H9 (cell line): ENCODE results near the gene PIP4K2A. TPM values are rescaled to one million over a fixed set of nuclear protein-coding genes. Genes with fewer than 3 reads are reported as not detected.

Experiments
- DNase-seq: peaks from one replicate; pipeline ENCODE4 v3.0.0-alpha.2; 2017
- H2AFZ ChIP-seq: one replicate; pipeline ENCODE4 v1.6.1; 2013; ENCODE audit warnings: mild to moderate bottlenecking, low read length, control low read depth, moderate library complexity
- H2AK5ac ChIP-seq: 2 replicates; pipeline ENCODE4 v1.6.1; 2013; ENCODE audit warnings: low read length, control low read depth, mixed read lengths; ENCODE audit not compliant: insufficient read length
- H2BK120ac ChIP-seq: one replicate; pipeline ENCODE4 v1.6.1; 2013; ENCODE audit warnings: low read depth, mild to moderate bottlenecking, low read length, control low read depth, inconsistent platforms; ENCODE audit not compliant: poor library complexity, severe bottlenecking
- H2BK12ac ChIP-seq: 2 replicates; pipeline ENCODE4 v1.6.1; 2013; ENCODE audit warnings: low read length, control low read depth, mixed read lengths, low read depth; ENCODE audit not compliant: insufficient read length
- H2BK15ac ChIP-seq: 2 replicates; pipeline ENCODE4 v1.6.1; 2013; ENCODE audit warnings: low read depth, low read length, control low read depth
- H2BK20ac ChIP-seq: one replicate; pipeline ENCODE4 v1.6.1; 2013; ENCODE audit warnings: low read depth, mild to moderate bottlenecking, low read length, control low read depth, inconsistent platforms; ENCODE audit not compliant: poor library complexity, severe bottlenecking
- H2BK5ac ChIP-seq: 2 replicates; pipeline ENCODE4 v1.6.1; 2013; ENCODE audit warnings: low read length, control low read depth, mixed read lengths; ENCODE audit not compliant: insufficient read length
- H3K14ac ChIP-seq: 2 replicates; pipeline ENCODE4 v1.6.1; 2013; ENCODE audit warnings: low read length, control low read depth; ENCODE audit not compliant: insufficient read depth
- H3K18ac ChIP-seq: 2 replicates; pipeline ENCODE4 v1.6.1; 2013; ENCODE audit warnings: low read depth, mild to moderate bottlenecking, mixed read lengths, low read length, control low read depth; ENCODE audit not compliant: insufficient read length
- H3K23ac ChIP-seq: 2 replicates; pipeline ENCODE4 v1.6.1; 2013; ENCODE audit warnings: low read length, control low read depth, mixed read lengths, low read depth; ENCODE audit not compliant: insufficient read length
- H3K23me2 ChIP-seq: 2 replicates; pipeline ENCODE4 v1.6.1; 2013; ENCODE audit warnings: low read depth, mild to moderate bottlenecking, mixed read lengths, low read length, control low read depth; ENCODE audit not compliant: insufficient read length, poor library complexity, severe bottlenecking
- H3K27ac ChIP-seq: 2 replicates; pipeline ENCODE4 v1.5.1; 2013; ENCODE audit warnings: low read length, control low read depth, mixed read lengths, low read depth; ENCODE audit not compliant: insufficient read length
- H3K27me3 ChIP-seq: 2 replicates; pipeline ENCODE4 v1.6.1; 2013; ENCODE audit warnings: low read length, control low read depth, inconsistent platforms; ENCODE audit not compliant: insufficient read depth
- H3K4ac ChIP-seq: 2 replicates; pipeline ENCODE4 v1.6.1; 2013; ENCODE audit warnings: low read depth, mild to moderate bottlenecking, control low read depth, inconsistent platforms, low read length, moderate library complexity
- H3K4me1 ChIP-seq: 2 replicates; pipeline ENCODE4 v1.6.1; 2013; ENCODE audit warnings: low read length, control low read depth, inconsistent platforms; ENCODE audit not compliant: insufficient read depth
- H3K4me2 ChIP-seq: 2 replicates; pipeline ENCODE4 v1.6.1; 2013; ENCODE audit warnings: low read length, control low read depth, mixed read lengths; ENCODE audit not compliant: insufficient read length, insufficient read depth
- H3K56ac ChIP-seq: 2 replicates; pipeline ENCODE4 v1.6.1; 2013; ENCODE audit warnings: low read depth, mild to moderate bottlenecking, mixed read lengths, low read length, control low read depth; ENCODE audit not compliant: insufficient read length
- H3K79me1 ChIP-seq: 2 replicates; pipeline ENCODE4 v1.6.1; 2013; ENCODE audit warnings: low read depth, mild to moderate bottlenecking, moderate library complexity, low read length, control low read depth, inconsistent platforms; ENCODE audit not compliant: insufficient read depth, poor library complexity, severe bottlenecking
- H3K79me2 ChIP-seq: 2 replicates; pipeline ENCODE4 v1.6.1; 2013; ENCODE audit warnings: low read length, control low read depth, inconsistent platforms; ENCODE audit not compliant: insufficient read depth
- H3K9ac ChIP-seq: 2 replicates; pipeline ENCODE4 v1.6.1; 2013; ENCODE audit warnings: low read length, control low read depth, mixed read lengths; ENCODE audit not compliant: insufficient read length; ENCODE audit errors: extremely low read depth
- H3K9me3 ChIP-seq: one replicate; pipeline ENCODE4 v1.6.1; 2013; ENCODE audit warnings: low read depth, low read length, inconsistent platforms; ENCODE audit not compliant: control insufficient read depth
- H3T11ph ChIP-seq: one replicate; pipeline ENCODE4 v1.6.1; 2013; ENCODE audit warnings: mild to moderate bottlenecking, low read length, control low read depth, inconsistent platforms
- H4K20me1 ChIP-seq: one replicate; pipeline ENCODE4 v1.6.1; 2013; ENCODE audit not compliant: control insufficient read depth, insufficient read length, insufficient read depth
- H4K5ac ChIP-seq: 2 replicates; pipeline ENCODE4 v1.6.1; 2013; ENCODE audit warnings: low read depth, mild to moderate bottlenecking, mixed read lengths, low read length, control low read depth; ENCODE audit not compliant: insufficient read length
- H4K8ac ChIP-seq: replicated peaks from 2 replicates; pipeline ENCODE4 v1.6.1; 2013; ENCODE audit warnings: low read length, control low read depth, mixed read lengths, low read depth; ENCODE audit not compliant: insufficient read length
- H4K91ac ChIP-seq: 2 replicates; pipeline ENCODE4 v1.6.1; 2013; ENCODE audit warnings: low read depth, mild to moderate bottlenecking, moderate library complexity, mixed read lengths, low read length, control low read depth; ENCODE audit not compliant: insufficient read length
- H3K27ac Mint-ChIP-seq, 3 experiments: 2 replicates in 2 of 3; 3 replicates in 1 of 3; pipeline ENCODE4 v1.8.0; 2020 to 2021; ENCODE audit warnings: mixed read lengths in 3 of 3, mild to moderate bottlenecking in 1 of 3, moderate library complexity in 1 of 3
- H3K27me3 Mint-ChIP-seq: 2 replicates; pipeline ENCODE4 v1.8.0; 2021; ENCODE audit warnings: low read depth, mild to moderate bottlenecking, moderate library complexity, mixed read lengths
- H3K36me3 Mint-ChIP-seq, 3 experiments: 2 replicates in 2 of 3; 3 replicates in 1 of 3; pipeline ENCODE4 v1.8.0; 2020 to 2021; ENCODE audit warnings: low read depth in 3 of 3, mixed read lengths in 3 of 3; ENCODE audit not compliant: insufficient read depth in 1 of 3
- H3K4me1 Mint-ChIP-seq, 2 experiments: 2 replicates each; pipeline ENCODE4 v1.8.0; 2020; ENCODE audit warnings: mixed read lengths in 2 of 2
- H3K4me3 Mint-ChIP-seq, 2 experiments: 2 replicates in 1 of 2; 3 replicates in 1 of 2; pipeline ENCODE4 v1.8.0; 2020 to 2021; ENCODE audit warnings: mild to moderate bottlenecking in 2 of 2, mixed read lengths in 2 of 2, moderate library complexity in 1 of 2
- H3K9me3 Mint-ChIP-seq, 2 experiments: 2 replicates in 1 of 2; 3 replicates in 1 of 2; pipeline ENCODE4 v1.8.0; 2020; ENCODE audit warnings: mild to moderate bottlenecking in 2 of 2, mixed read lengths in 2 of 2, moderate library complexity in 1 of 2
- CTCF ChIP-seq: fragments of 200-600 bp; sonication (generic); conservative IDR thresholded peaks from 3 replicates; pipeline ENCODE4 v1.8.0; 2021; ENCODE audit warnings: antibody characterized with exemption, mild to moderate bottlenecking
- WGBS: extraction: QIAGEN DNeasy Blood & Tissue Kit; methylation state at CpG from one replicate; pipeline ENCODE4 v1.1.7; 2013; ENCODE audit warnings: missing lambda C conversion rate, low lambda C conversion rate, mixed read lengths; ENCODE audit not compliant: insufficient read length; ENCODE audit errors: extremely low coverage; 5-methylcytosine and 5-hydroxymethylcytosine counted together
- total RNA-seq: library from RNA; stranded (reverse); gene quantifications from 2 replicates; pipeline ENCODE4 v1.2.1, GENCODE V29; 2021

The PIP4K2A gene
- total RNA-seq, 1 experiment from 2014 or later = 33.6 TPM

GRCh38 chr10:22518167-22518724 lies 196.1 kb downstream of the PIP4K2A start:
- no peak overlapping the region for H3K4me3 Mint-ChIP-seq
- no peak for DNase-seq
- no peaks in the 10 kb centered on the region for H4K20me1 ChIP-seq
- H2BK5ac ChIP-seq = no peak overlapping the region
- H4K8ac ChIP-seq = no peak overlapping the region
- no peaks in the 10 kb centered on the region; the same call in 1 of the 2 replicates for H3K4me1 ChIP-seq
- WGBS = no CpG with 5 or more reads among the region's 3 CpGs
- no peak overlapping the region for H2BK20ac ChIP-seq
- no peak overlapping the region for H3K27ac ChIP-seq
- H3K79me2 ChIP-seq = no peaks in the 10 kb centered on the region
- H2AK5ac ChIP-seq = no peak overlapping the region
- H2BK12ac ChIP-seq = no peak overlapping the region
- H3K23me2 ChIP-seq = no peaks in the 10 kb centered on the region
- no peak overlapping the region for H3K56ac ChIP-seq
- H3T11ph ChIP-seq = no peak overlapping the region
- H3K4me1 Mint-ChIP-seq = peaks cover 8% of the 10 kb centered on the region in 2 experiments
- no peak overlapping the region for H3K14ac ChIP-seq
- H3K27ac Mint-ChIP-seq = no peak overlapping the region
- no peak overlapping the region for H3K9ac ChIP-seq
- peaks cover 11 to 15% of the 10 kb centered on the region in 2 experiments; a peak in 4 of 5 replicates for H3K9me3 Mint-ChIP-seq
- H3K23ac ChIP-seq = no peak overlapping the region
- H3K4me2 ChIP-seq = no peak overlapping the region
- H2BK120ac ChIP-seq = no peak overlapping the region
- no peak overlapping the region for H3K18ac ChIP-seq
- no peaks in the 10 kb centered on the region for H3K27me3 ChIP-seq
- no peak overlapping the region for H3K4ac ChIP-seq
- H4K91ac ChIP-seq = no peak overlapping the region
- no peak overlapping the region for H4K5ac ChIP-seq
- peaks cover 77% of the 10 kb centered on the region for H3K27me3 Mint-ChIP-seq
- peaks cover 0 to under 1% (median 0%) of the 10 kb centered on the region in 3 experiments; a peak in 1 of 7 replicates for H3K36me3 Mint-ChIP-seq
- H3K79me1 ChIP-seq = no peaks in the 10 kb centered on the region
- TF ChIP-seq CTCF = no peak
- no peaks in the 10 kb centered on the region for H3K9me3 ChIP-seq
- no peak overlapping the region for H2BK15ac ChIP-seq
- H2AFZ ChIP-seq = no peak overlapping the region
